ENCODE results near the gene TMLHE. TPM values are rescaled to one million over a fixed set of nuclear protein-coding genes. Genes with fewer than 3 reads are reported as not detected.
"Not testable (repeated sequence)": the region's sequence is repeated elsewhere in the genome, so short reads cannot be mapped to it uniquely, and the experiment has no call there.

TMLHE gene
- total and polyA plus RNA-seq, 10 of the 15 experiments (the other 5 are each of a cell fraction or from before 2014, with no cell fraction given) = 7.1 to 21.7 (median 13.6) TPM

GRCh38 chrX:155466269-155466938 lies 146.3 kb downstream of the TMLHE start:
- FAIRE-seq (peak; percentile 97), ATAC-seq (peak; percentile 92)
- in situ Hi-C loops (cut with MboI); H3K27me3 ChIP-seq (replicated peaks in 1 of 2; ENCODE audit: control insufficient read depth in 2 of 2, insufficient read depth in 2 of 2, low read length in 1 of 2); H3K4me2 ChIP-seq (ENCODE audit: control insufficient read depth, insufficient read depth); DNase-seq (ENCODE audit: low read depth, low spot score); H4K20me1 ChIP-seq (ENCODE audit: control insufficient read depth, insufficient read depth); SMC1A ChIA-PET (ENCODE audit: uncharacterized antibody, unreplicated experiment); H3K36me3 ChIP-seq (ENCODE audit: control insufficient read depth in 2 of 2, insufficient read depth in 2 of 2, low read length in 1 of 2); BruUV-seq (replicated peaks); RAD21 ChIA-PET (ENCODE audit: unreplicated experiment); H2AFZ ChIP-seq (ENCODE audit: control insufficient read depth, low read depth, low read length); CTCF ChIA-PET; H3K9me3 ChIP-seq (replicated peaks; ENCODE audit: control insufficient read depth, insufficient read depth, low read length); intact Hi-C loops (cut with micrococcal nuclease; ENCODE audit: unreplicated experiment); H3K27ac ChIP-seq (ENCODE audit: control insufficient read depth, insufficient read depth); H3K4me3 ChIP-seq; H3K4me1 ChIP-seq (ENCODE audit: control insufficient read depth, insufficient read depth, low read length); POLR2A ChIA-PET; H3K79me2 ChIP-seq (ENCODE audit: control insufficient read depth, insufficient read depth, low read length); H3K9ac ChIP-seq (ENCODE audit: control insufficient read depth, insufficient read depth, low read length): not testable (repeated sequence)
- no CpG with 5 or more reads among the region's 9 CpGs for WGBS (ENCODE audit: insufficient coverage, insufficient replicate concordance, low lambda C conversion rate, missing lambda C conversion rate)

GRCh38 chrX:155460501-155460900 lies 152.3 kb downstream of the TMLHE start:
- DNase-seq (ENCODE audit: low read depth, low spot score); in situ Hi-C loops (cut with MboI); intact Hi-C loops (cut with micrococcal nuclease; ENCODE audit: unreplicated experiment); H2AFZ ChIP-seq (ENCODE audit: control insufficient read depth, low read depth, low read length); H3K4me2 ChIP-seq (ENCODE audit: control insufficient read depth, insufficient read depth); H3K27ac ChIP-seq (ENCODE audit: control insufficient read depth, insufficient read depth); H3K4me3 ChIP-seq; RAD21 ChIA-PET (ENCODE audit: unreplicated experiment); POLR2A ChIA-PET; H3K9me3 ChIP-seq (replicated peaks; ENCODE audit: control insufficient read depth, insufficient read depth, low read length); FAIRE-seq; H3K79me2 ChIP-seq (ENCODE audit: control insufficient read depth, insufficient read depth, low read length); H4K20me1 ChIP-seq (ENCODE audit: control insufficient read depth, insufficient read depth); H3K4me1 ChIP-seq (ENCODE audit: control insufficient read depth, insufficient read depth, low read length); SMC1A ChIA-PET (ENCODE audit: uncharacterized antibody, unreplicated experiment); BruUV-seq (replicated peaks); H3K36me3 ChIP-seq (ENCODE audit: control insufficient read depth in 2 of 2, insufficient read depth in 2 of 2, low read length in 1 of 2); H3K9ac ChIP-seq (ENCODE audit: control insufficient read depth, insufficient read depth, low read length); H3K27me3 ChIP-seq (replicated peaks in 1 of 2; ENCODE audit: control insufficient read depth in 2 of 2, insufficient read depth in 2 of 2, low read length in 1 of 2); CTCF ChIA-PET: not testable (repeated sequence)
- peak; percentile 17 for ATAC-seq
- no CpG with 5 or more reads among the region's 8 CpGs for WGBS (ENCODE audit: insufficient coverage, insufficient replicate concordance, low lambda C conversion rate, missing lambda C conversion rate)

GRCh38 chrX:155458471-155458870 lies 154.3 kb downstream of the TMLHE start, which contains the start of gene F8A3:
TSS of gene F8A3 (minus strand) at chrX:155458620. CDS start at chrX:155458600, 20 bp downstream.
- CTCF ChIA-PET = not testable (repeated sequence)

GRCh38 chrX:155457761-155458447 lies 154.8 kb downstream of the TMLHE start:
- H3K36me3 ChIP-seq (ENCODE audit: control insufficient read depth in 2 of 2, insufficient read depth in 2 of 2, low read length in 1 of 2); H3K4me2 ChIP-seq (ENCODE audit: control insufficient read depth, insufficient read depth); in situ Hi-C loops (cut with MboI); BruUV-seq (replicated peaks); FAIRE-seq; H3K9me3 ChIP-seq (replicated peaks; ENCODE audit: control insufficient read depth, insufficient read depth, low read length); H3K4me1 ChIP-seq (ENCODE audit: control insufficient read depth, insufficient read depth, low read length); DNase-seq (ENCODE audit: low read depth, low spot score); H3K9ac ChIP-seq (ENCODE audit: control insufficient read depth, insufficient read depth, low read length); SMC1A ChIA-PET (ENCODE audit: uncharacterized antibody, unreplicated experiment); POLR2A ChIA-PET; CTCF ChIA-PET; H3K4me3 ChIP-seq; RAD21 ChIA-PET (ENCODE audit: unreplicated experiment); H3K27me3 ChIP-seq (replicated peaks in 1 of 2; ENCODE audit: control insufficient read depth in 2 of 2, insufficient read depth in 2 of 2, low read length in 1 of 2); intact Hi-C loops (cut with micrococcal nuclease; ENCODE audit: unreplicated experiment); H3K79me2 ChIP-seq (ENCODE audit: control insufficient read depth, insufficient read depth, low read length); H2AFZ ChIP-seq (ENCODE audit: control insufficient read depth, low read depth, low read length); H3K27ac ChIP-seq (ENCODE audit: control insufficient read depth, insufficient read depth); H4K20me1 ChIP-seq (ENCODE audit: control insufficient read depth, insufficient read depth): not testable (repeated sequence)
- peak; percentile 64 for ATAC-seq
- WGBS (ENCODE audit: insufficient coverage, insufficient replicate concordance, low lambda C conversion rate, missing lambda C conversion rate) = no CpG with 5 or more reads among the region's 97 CpGs

More at GRCh38 chrX:155458471-155458870, 154.3 kb downstream of the TMLHE start, which contains the start of gene F8A3:
- SMC1A ChIA-PET (ENCODE audit: uncharacterized antibody, unreplicated experiment); H2AFZ ChIP-seq (ENCODE audit: control insufficient read depth, low read depth, low read length); H3K27me3 ChIP-seq (replicated peaks in 1 of 2; ENCODE audit: control insufficient read depth in 2 of 2, insufficient read depth in 2 of 2, low read length in 1 of 2); H3K4me3 ChIP-seq; H3K36me3 ChIP-seq (ENCODE audit: control insufficient read depth in 2 of 2, insufficient read depth in 2 of 2, low read length in 1 of 2); BruUV-seq (replicated peaks); RAD21 ChIA-PET (ENCODE audit: unreplicated experiment); H3K9me3 ChIP-seq (replicated peaks; ENCODE audit: control insufficient read depth, insufficient read depth, low read length); H3K4me1 ChIP-seq (ENCODE audit: control insufficient read depth, insufficient read depth, low read length); H3K4me2 ChIP-seq (ENCODE audit: control insufficient read depth, insufficient read depth); H3K9ac ChIP-seq (ENCODE audit: control insufficient read depth, insufficient read depth, low read length); intact Hi-C loops (cut with micrococcal nuclease; ENCODE audit: unreplicated experiment); FAIRE-seq; H3K79me2 ChIP-seq (ENCODE audit: control insufficient read depth, insufficient read depth, low read length); DNase-seq (ENCODE audit: low read depth, low spot score); H3K27ac ChIP-seq (ENCODE audit: control insufficient read depth, insufficient read depth); POLR2A ChIA-PET; in situ Hi-C loops (cut with MboI); H4K20me1 ChIP-seq (ENCODE audit: control insufficient read depth, insufficient read depth): not testable (repeated sequence)
- peak; percentile 92 for ATAC-seq
- no CpG with 5 or more reads among the region's 51 CpGs for WGBS (ENCODE audit: insufficient coverage, insufficient replicate concordance, low lambda C conversion rate, missing lambda C conversion rate)

Data from GM12878 (cell line).